ENCODE data around the gene FBXO9.
"Not testable (repeated sequence)": the region's sequence is repeated elsewhere in the genome, so short reads cannot be mapped to it uniquely, and the experiment has no call there.

The FBXO9 gene

DNA sequence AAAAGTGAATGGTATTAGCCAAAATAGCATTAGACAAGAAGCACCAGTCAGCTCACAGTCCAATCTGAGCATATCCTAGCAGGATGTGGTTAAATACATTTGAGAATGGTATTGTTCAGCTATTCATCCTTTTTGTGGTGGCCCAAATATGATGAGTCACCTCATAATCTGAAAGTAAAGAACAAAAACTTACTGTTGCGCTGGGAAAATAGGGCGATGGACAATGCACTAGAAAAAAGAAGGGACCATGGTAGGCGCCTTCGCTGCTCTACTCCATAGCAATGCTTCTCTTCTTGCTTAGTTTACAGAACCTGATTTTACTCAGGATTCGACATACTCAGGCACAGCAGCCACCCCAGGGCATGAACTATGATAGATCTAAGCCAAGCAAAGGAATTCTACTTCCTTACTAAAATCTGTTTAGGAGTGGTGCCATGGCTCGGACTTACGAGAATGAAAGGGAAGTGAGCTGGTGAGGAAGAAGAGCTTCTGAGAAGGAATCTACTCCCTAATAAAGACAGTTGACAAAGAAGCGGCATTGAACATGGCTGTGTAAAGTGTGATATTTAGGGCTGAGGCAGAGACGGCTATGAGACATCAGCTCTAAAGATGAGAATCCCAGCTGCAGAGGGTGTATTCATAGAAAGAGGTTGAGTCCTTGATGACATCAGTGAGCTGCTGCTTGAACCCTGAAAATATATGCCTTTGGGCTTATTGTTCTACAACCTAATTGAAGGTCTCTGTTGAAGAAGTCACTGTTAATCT lies 16.6 kb upstream of the FBXO9 start:
- peak; percentile 71 for DNase-seq (ENCODE audit: low read depth)

DNA sequence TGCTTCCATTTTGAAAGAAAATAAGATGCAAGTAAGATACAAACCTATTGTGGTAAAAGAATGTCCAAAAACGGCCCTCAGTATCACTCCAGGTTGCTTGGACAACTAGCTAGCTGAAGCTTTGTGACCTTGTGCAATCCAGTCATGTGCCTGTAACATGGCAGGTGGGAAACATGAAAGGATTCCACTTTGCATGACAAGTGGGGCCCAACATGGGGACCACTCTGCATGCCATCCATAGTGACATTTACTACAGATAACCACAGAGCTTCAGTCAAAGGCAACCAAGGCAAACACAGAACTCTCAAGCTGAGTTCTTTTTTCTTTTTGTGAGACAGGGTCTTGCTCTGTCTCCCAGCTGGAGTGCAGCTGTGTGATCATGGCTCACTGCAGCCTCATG lies 15.8 kb upstream of the FBXO9 start:
- DNase-seq (ENCODE audit: low read depth) = no peak

DNA sequence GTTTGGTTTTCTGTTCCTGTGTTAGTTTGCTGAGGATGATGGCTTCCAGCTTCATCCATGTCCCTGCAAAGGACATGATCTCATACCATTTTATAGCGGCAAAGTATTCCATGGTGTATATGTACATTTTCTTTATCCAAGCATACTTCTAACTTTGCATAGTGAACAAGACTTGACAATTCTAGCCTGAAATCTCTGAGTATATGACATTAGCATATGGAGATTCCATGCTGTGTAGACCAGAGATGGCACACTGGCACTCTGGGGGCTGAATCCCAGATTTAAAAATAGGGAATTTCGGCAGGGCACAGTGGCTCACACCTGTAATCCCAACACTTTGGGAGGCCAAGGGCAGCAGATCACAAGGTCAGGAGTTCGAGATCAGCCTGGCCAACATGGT lies 13.1 kb upstream of the FBXO9 start:
- not testable (repeated sequence) for DNase-seq (ENCODE audit: low read depth)

DNA sequence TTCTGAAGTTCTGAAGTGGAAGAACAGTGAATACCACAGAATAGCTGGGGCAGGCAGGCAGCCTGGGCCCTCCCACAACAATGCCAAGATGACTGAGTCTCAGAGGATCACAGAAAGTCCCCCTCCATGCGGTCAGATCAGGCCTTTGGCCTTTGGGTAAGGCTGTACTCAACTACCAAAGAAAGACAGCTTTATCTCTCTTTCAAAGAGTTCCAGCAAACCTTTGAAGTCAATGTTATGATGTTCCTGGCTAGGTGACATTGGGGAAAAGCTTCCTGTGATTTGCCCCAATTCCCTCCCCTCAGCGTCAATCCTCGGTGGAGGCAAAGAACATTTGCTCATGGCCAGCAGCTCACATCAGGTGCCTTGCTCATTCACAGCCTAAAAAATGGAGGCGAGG lies 10.7 kb upstream of the FBXO9 start:
- DNase-seq (ENCODE audit: low read depth) = no peak

DNA sequence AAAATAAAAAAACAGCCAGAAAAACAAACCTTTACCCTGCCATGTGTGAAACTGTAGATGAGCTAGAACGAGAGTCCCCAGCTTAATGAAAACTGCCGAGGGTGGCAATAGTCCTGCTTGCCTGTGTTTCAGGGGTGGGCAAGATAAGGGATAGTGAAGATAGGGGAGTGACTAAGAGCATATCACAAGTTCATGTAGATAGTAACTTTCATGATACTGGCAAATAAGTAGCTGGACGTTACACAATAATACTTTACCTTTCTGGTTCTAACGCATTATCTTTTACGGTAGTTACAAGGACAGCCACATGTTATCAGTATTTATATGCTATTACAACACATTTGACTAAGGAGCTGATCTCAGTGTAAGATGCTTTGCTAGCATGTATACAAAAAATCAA lies 9.3 kb upstream of the FBXO9 start:
- DNase-seq (ENCODE audit: low read depth) = no peak

DNA sequence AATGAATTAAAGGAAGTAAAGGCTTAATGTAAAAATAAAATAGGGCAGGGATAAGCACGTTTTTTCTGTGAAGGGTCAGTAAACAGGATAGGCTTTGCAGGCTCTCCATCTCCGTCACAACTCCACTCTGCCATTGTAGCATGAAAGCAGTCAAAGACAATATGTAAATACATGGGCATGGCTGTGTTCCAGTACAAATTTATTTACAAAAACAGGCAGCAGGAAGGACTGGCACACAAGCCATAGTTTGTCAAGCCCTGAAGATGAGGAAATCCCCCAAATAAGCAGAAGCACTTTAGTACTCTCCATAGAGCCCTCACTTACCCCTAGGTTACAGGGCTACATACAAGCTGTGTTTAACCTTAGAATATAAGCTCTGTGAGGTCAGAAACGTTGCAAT lies 8.9 kb upstream of the FBXO9 start:
- DNase-seq (ENCODE audit: low read depth) = no peak

DNA sequence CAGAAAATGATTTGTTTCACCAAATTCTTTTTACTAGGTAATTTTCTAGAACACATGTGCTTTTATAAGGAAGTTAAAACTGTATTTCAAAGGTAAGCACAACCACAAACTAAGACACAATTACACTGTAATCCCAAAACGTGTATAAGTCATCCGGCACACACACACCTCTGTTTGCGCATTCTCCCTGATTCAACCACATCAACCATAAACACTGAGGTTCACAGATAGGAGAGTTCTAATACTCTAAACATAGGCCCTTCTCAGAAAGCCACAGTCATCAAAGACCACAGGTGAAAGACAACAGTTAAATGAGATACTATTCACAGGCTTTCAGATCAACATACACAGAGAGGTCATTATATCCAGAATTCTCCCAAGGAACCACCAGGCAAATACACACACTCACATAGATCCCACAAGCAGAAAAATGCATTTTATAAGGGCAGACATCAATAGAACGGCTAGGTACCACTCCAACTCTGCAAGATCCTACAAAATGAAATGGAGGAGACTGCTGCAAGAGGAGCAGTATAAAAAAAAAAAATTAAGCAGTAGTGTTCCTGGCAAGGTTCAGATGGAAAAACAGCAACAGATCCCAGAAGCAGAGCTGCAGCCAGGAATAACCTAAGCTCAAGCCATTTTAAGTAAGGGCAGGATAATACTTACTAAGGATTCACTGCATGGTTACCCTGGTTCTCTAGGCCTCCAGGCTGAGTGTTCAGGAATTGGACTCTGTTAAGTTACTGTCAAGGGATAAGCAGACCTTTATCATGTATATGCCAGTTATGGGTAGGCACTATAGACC lies 6.6 kb upstream of the FBXO9 start:
- DNase-seq (ENCODE audit: low read depth) = no peak

DNA sequence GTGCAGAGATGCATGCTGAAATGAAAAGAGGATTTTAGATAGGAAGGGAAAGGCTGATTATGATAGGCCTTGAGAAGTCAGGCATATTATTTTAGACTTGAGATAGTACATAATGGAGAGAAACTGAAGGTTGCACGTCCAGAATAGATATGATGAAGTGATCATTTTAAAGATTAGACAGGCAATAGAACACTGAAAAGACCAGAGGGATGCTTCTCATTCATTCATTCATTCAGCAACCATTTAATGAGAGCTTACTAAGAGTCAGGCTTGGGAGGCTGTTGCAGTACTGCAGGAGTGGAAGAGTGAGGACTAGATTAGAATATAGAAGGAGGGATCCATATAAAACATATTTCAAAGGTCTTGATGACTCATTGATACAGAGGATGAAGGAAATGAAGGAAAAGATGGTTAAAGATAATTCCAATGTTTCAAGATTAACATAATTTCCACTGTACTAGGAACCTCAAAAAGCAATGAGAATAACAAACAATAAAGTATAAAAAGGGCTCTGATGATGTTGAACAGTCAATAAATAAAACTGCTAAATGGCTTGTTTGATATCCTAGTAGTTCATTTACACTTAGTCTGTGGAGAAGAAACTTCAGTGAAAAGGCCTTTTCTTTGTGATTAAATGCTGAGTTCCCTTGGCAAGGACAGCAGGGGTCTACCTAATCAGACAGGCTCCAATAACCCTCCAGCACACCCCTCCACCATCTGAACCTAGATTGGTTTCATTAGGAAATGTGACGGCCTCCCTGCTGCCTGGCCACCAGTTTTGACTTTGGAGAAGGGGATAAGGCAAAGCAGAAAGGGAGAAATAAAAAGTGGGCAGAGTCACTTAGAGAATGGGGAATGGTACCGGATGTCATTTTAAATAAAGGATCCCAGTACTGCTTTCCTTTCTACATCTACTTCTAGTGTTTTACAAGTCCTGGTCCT lies 5.3 kb upstream of the FBXO9 start:
- DNase-seq (ENCODE audit: low read depth) = no peak

DNA sequence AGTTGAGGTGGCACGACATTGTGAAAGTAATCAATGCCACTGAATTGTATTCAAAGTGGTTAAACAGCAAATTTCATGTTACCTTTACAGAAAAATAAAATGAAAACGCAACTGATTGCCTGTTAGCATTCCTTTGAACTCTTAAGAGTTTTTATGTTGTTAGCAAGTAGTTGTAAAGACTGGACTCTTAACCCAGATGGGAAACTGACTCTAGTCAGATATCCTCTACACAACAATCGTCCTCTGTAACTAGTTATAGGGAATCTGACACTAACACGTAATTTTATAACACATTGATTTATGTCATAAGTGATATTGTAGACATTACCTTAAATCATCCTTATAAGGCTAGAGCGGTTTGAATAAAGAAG lies 3.0 kb upstream of the FBXO9 start:
- no peak for DNase-seq (ENCODE audit: low read depth)

DNA sequence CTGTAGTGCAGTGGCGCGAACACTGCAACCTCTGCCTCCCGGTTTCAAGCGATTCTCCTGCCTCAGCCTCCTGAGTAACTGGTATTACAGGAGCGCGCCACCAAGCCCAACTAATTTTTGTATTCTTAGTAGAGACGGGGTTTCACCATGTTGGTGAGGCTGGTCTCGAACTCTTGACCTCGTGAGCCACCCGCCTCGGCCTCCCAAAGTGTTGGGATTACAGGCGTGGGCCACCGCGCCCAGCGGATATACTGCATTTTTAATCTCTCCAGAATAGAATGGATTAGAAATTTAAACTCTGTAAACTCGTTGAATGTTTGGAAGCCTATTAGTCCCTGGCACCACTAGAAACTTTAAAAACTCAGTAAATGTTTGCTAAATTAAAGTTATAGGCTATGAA lies 949 bp upstream of the FBXO9 start:
- DNase-seq (ENCODE audit: low read depth) = not testable (repeated sequence)

DNA sequence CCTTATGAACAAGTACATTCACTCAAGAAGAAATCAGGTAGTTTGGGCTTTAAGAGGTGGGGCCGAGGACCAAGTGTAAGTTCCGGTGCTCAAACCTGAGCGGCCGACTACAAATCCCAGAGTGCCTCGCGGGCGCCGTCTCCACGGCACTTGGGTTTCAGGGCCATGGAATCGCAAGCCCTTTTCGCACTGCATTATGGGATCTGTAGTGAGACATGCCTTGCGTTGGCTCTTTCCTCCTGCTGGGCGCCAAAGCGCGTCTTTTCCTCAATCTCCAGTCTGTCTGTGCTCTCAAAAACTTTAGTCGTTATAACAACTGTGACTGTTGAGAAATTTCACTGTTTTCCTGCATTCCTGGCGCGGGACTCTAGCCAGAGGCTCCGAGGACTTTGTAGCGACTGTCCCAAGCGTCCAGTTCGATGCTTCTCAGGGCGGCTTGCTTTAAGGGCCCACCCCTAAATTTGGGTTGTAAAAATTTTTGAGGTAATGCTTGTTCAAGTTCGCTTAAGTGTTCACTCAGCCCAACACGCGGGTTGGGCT lies 408 bp upstream of the FBXO9 start:
- peak; percentile 90 for DNase-seq (ENCODE audit: low read depth)

DNA sequence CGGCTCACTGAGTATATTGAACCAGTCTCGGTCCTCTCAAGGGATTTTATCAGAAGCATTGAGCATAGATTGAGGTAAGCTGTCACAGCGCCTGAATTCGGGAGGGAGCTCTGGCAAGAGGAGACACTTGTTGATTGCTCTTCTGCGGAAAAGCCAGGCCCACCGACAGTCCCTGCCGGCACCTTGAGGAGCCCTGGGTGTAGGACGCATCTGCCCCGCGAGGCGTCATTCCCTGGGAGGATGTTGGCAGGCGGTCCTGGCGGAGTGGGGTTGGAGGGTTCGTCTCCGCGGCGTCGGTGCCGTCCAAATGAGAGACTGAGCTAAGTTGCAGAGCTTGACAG lies 843 bp downstream of the FBXO9 start:
- no peak for DNase-seq (ENCODE audit: low read depth)

DNA sequence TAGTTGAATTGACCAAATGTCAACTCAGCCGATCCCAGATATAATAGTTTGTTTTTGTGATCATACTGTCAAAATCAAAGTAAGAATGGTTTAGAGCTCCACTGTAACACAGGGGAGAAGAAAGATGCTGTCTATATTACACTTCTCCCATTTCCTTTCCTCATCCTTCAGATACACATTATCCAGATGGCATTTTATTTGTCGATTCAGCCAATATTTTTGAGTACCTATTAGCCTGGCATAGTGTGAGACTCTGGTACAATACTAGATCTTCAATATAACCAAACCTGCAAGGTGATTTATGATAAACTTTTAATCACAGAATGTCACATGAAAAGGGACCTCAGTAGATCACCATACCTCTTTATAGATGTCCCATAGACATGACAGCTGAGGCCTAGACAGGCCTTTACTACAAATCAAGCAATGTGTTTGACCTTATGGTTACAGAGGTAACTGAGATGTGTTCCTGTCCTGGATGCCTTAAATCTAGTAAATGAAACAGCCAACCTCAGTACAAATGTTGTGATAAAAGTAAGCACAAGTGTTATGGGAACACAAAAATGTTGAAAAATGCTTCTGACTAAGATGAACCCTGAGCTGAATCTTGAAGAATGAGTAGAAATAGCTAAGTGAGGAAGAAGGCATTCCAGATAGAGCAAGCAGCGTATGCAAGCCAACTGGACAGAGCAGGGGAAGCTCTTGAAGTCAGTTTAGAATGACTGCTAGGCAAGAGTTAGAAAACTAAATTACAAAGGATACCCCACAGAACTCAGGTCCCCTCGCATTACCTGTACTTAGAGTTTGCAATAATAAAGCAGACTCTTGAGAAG lies 1.9 kb downstream of the FBXO9 start:
- no peak for DNase-seq (ENCODE audit: low read depth)

DNA sequence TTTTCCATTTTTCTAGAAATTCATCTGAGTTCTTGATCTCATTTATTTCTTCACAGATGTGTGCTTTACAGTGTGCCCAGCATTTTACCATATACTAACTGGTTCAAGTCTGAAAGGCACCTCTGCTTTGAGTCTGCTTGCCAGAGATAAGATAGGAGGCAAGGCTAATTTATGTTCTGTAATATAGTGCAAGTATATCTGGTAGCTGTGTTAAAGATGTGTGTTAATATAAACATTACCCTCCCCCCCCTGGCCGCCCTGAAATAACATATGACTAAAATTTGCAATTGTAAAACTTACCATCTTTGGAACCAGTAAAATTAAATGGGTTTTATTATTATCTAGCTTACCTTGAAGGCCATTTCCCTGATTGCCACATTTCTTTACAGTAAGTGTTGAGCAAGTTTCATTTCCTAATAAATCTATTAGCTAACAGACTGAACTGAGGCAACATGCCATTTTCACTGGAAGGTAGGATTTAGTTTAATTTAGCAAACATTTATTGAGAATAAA lies 2.7 kb downstream of the FBXO9 start:
- no peak for DNase-seq (ENCODE audit: low read depth)

DNA sequence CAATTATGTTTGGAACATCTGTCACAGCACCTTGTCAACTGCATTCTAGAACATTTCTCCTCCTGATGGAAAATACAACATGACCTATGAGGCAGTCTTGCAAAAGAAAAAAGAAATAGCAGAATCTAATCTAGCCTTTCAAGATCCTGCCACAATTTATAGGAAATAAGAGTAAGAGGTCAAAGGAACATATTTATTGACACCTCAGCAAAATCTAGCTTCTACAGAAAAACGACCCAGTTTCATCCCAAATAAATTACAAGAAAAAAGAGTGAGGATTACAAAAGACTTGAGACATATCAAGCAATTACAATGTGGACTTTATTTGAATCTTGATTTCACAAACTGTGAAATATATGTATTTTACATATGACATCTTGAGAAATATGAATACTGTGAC lies 4.2 kb downstream of the FBXO9 start:
- no peak for DNase-seq (ENCODE audit: low read depth)

DNA sequence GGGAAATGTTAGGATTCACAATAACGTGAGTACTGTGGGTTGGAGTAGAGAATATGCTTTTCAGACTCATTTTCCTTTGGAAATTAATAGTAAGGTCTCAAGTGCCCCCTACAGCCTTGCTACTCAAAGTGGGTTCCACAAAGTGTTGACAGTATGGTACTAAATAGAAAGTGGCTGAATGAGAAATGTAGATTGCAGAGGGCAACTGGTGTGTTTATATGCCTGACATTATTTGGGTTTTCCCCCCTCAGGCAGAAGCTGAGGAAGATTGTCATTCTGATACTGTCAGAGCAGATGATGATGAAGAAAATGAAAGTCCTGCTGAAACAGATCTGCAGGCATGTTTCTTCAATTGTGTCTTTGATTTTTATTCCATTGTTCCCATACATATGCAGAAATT lies 5.6 kb downstream of the FBXO9 start:
- DNase-seq (ENCODE audit: low read depth) = no peak

DNA sequence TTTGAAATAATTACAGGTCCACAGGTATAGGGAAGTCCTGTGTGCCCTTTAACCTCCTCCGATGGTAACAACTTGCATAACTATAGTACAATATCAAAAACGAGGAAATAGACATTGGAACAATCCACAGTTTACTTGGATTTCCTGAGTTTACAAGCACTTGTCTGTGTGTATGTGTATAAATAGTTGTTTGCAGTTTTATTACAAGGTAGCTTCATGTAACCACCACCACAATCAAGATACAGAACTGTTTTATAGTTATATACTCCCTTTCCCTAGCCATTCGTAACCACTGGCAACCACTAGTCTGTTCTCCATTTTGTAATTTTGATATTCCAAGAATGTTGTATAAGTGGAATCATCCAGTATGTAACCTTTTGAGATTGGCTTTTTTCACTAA lies 9.1 kb downstream of the FBXO9 start:
- no peak for DNase-seq (ENCODE audit: low read depth)

DNA sequence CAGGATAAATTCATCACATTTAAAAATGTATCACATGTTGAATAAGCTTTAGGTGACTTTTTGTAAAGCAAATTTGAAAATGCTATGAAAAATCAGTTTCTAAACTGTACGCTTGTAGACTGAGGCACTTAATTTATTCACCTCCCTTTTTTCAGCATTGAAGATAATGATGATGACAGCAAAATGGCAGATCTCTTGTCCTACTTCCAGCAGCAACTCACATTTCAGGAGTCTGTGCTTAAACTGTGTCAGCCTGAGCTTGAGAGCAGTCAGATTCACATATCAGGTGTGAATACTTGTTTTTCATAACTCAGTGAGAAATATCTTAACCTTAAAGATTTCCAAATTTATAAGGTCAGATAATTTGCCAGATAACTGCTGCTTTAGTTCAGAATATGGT lies 15.6 kb downstream of the FBXO9 start:
- DNase-seq (ENCODE audit: low read depth) = no peak

DNA sequence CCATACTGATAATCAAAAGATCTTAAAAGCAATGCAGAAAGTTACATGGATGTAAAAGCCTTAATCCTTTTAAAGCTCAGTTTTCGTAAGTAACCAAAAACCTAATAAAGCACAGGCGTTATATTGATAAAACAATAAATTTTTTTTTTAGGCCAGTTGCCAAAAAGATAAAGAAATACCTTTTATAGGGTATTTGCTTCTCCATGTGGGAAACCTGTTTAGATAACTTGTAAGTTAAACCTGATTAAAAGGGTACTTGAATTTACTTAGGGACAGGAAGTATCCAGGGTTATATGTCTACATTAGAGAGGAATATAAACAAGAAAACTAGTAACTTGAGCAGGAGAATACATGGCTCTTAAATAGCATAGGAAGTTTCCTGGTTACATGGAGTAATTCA lies 21.1 kb downstream of the FBXO9 start:
- no peak for DNase-seq (ENCODE audit: low read depth)

DNA sequence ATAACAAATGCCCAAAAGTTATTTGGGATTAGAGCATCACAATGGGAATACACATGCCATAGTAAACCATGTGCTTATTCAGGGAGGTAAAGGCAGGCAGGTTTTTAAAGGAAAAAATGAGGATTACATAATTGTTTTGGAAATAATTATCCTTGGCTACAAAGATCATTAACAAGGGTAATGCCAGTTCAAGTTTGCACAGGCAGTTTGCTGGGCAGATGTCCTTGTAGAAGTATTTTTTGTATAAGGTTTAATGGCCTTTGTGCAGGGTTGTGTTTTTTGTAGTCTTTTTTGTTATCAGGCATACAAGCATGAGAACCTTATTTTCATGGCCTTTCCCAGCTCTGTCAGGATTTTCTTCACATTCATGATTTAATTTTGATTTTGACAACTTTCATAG lies 24.7 kb downstream of the FBXO9 start:
- no peak for DNase-seq (ENCODE audit: low read depth)

DNA sequence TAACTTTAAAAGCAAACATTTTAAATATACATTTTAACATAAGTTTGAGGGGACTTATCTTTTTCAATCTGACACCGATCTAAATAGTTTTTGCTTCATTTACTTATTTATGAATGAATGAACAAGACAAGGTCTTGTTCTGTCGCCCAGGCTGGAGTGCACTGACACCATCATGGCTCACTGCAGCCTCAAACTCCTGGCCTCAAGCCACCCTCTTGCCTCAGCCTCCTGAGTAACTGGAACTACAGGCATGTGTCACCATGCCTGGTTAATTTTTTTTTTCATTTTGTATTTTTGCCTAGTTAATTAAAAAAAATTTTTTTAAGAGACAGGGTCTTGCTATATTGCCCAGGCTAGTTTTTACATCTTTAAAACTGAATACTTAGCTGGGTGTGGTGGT lies 25.4 kb downstream of the FBXO9 start:
- DNase-seq (ENCODE audit: low read depth) = no peak

Measured in HS-5 (cell line).